Natural killer cell treated with Interleukin-12 subunit alpha and Interleukin-12 subunit beta and Interleukin-15 and Interleukin-18, amount 100 ng/mL, for 72 hours (primary cell): ENCODE measurements around the gene PRXL2A. TPM values are rescaled to one million over a fixed set of nuclear protein-coding genes. Genes with fewer than 3 reads are reported as not detected.

ENCODE experiments used
- ATAC-seq, 2 donors: fragments of 150-1000 bp; cut with Tn5 transposase in 1 of 2; sonication (Bioruptor Pico), chemical (Tn5 transposase) in 1 of 2; 2 replicates each; pipeline ENCODE4 v1.10.0; 2021
- DNase-seq: peaks from one replicate; pipeline ENCODE4 v3.0.0; 2022; ENCODE audit warnings: low spot score
- H3K27ac Mint-ChIP-seq, 2 donors: 1 replicate in 1 of 2; 2 replicates in 1 of 2; pipeline ENCODE4 v1.8.0; 2022; ENCODE audit warnings: mixed read lengths in 2 of 2, mild to moderate bottlenecking in 1 of 2, moderate library complexity in 1 of 2
- H3K27me3 Mint-ChIP-seq, 2 donors: 1 replicate in 1 of 2; 2 replicates in 1 of 2; pipeline ENCODE4 v1.8.0; 2022; ENCODE audit warnings: mixed read lengths in 2 of 2
- H3K36me3 Mint-ChIP-seq: one replicate; pipeline ENCODE4 v1.8.0; 2022; ENCODE audit warnings: mixed read lengths
- H3K4me1 Mint-ChIP-seq, 2 donors: 1 replicate in 1 of 2; 2 replicates in 1 of 2; pipeline ENCODE4 v1.8.0; 2022; ENCODE audit warnings: low read depth in 2 of 2, mixed read lengths in 2 of 2, mild to moderate bottlenecking in 1 of 2
- H3K4me3 Mint-ChIP-seq: one replicate; pipeline ENCODE4 v1.8.0; 2022; ENCODE audit warnings: mixed read lengths
- H3K9me3 Mint-ChIP-seq: 2 replicates; pipeline ENCODE4 v1.8.0; 2022; ENCODE audit warnings: mixed read lengths
- total RNA-seq, 2 donors: library from RNA; stranded (reverse); gene quantifications; one replicate each; pipeline ENCODE4 v1.2.3, GENCODE V29; 2022

Gene PRXL2A
- total RNA-seq, 2 donors from 2014 or later = 6.4 to 9.7 TPM

- peak overlapping the region; percentile 95 to 98 for H3K27ac Mint-ChIP-seq
- peaks cover 4% of the 10 kb centered on the region for H3K36me3 Mint-ChIP-seq
- no peak for ATAC-seq
- H3K9me3 Mint-ChIP-seq = no peaks in the 10 kb centered on the region
- no peak for DNase-seq
- no peaks in the 10 kb centered on the region for H3K27me3 Mint-ChIP-seq
- H3K4me3 Mint-ChIP-seq = peak overlapping the region; percentile 70
- H3K4me1 Mint-ChIP-seq = peaks cover 94 to 96% of the 10 kb centered on the region in 2 donors
These were observed 55.5 kb downstream of the PRXL2A start for GRCh38 chr10:80463868-80464267.

GRCh38 chr10:80464557-80465450 lies 56.5 kb downstream of the PRXL2A start:
- H3K4me1 Mint-ChIP-seq = peaks cover 93 to 96% of the 10 kb centered on the region in 2 donors
- peak overlapping the region; percentile 95 to 98 for H3K27ac Mint-ChIP-seq
- no peaks in the 10 kb centered on the region for H3K27me3 Mint-ChIP-seq
- ATAC-seq (no peak), DNase-seq (no peak)
- peaks cover 4% of the 10 kb centered on the region for H3K36me3 Mint-ChIP-seq
- peak overlapping the region; percentile 70 for H3K4me3 Mint-ChIP-seq
- no peaks in the 10 kb centered on the region for H3K9me3 Mint-ChIP-seq

- peak overlapping the region; percentile 75 to 95 for H3K27ac Mint-ChIP-seq
- peaks cover 90% of the 10 kb centered on the region in 2 donors for H3K4me1 Mint-ChIP-seq
- H3K9me3 Mint-ChIP-seq = no peaks in the 10 kb centered on the region
- ATAC-seq (no peak), DNase-seq (no peak)
- H3K4me3 Mint-ChIP-seq = peak overlapping the region; percentile 70
- peaks cover 4% of the 10 kb centered on the region for H3K36me3 Mint-ChIP-seq
- no peaks in the 10 kb centered on the region for H3K27me3 Mint-ChIP-seq
These were observed 57.1 kb downstream of the PRXL2A start for GRCh38 chr10:80465451-80465835.

- H3K27ac Mint-ChIP-seq = peak overlapping the region; percentile 75 to 95
- H3K4me3 Mint-ChIP-seq = peak overlapping the region; percentile 70
- no peak for ATAC-seq
- peaks cover 89 to 90% of the 10 kb centered on the region in 2 donors for H3K4me1 Mint-ChIP-seq
- DNase-seq = no peak
- H3K27me3 Mint-ChIP-seq = no peaks in the 10 kb centered on the region
- H3K9me3 Mint-ChIP-seq = no peaks in the 10 kb centered on the region
- peaks cover 4% of the 10 kb centered on the region for H3K36me3 Mint-ChIP-seq
These were observed 57.7 kb downstream of the PRXL2A start for GRCh38 chr10:80465839-80466590.

- Mint-ChIP-seq H3K4me3 (peak overlapping the region; percentile 70), H3K4me1 (peaks cover 88 to 90% of the 10 kb centered on the region in 2 donors), H3K36me3 (peaks cover 4% of the 10 kb centered on the region), H3K27me3 (no peaks in the 10 kb centered on the region), H3K9me3 (no peaks in the 10 kb centered on the region), H3K27ac (peak overlapping the region; percentile 75 to 95)
- ATAC-seq = no peak
- DNase-seq = no peak
These were observed 58.5 kb downstream of the PRXL2A start for GRCh38 chr10:80466724-80467326.

- H3K27ac Mint-ChIP-seq = peak overlapping the region; percentile 75 to 95
- peak overlapping the region; percentile 70 for H3K4me3 Mint-ChIP-seq
- ATAC-seq (peak; percentile 64 to 66), DNase-seq (no peak)
- peaks cover 4% of the 10 kb centered on the region for H3K36me3 Mint-ChIP-seq
- peaks cover 87 to 90% of the 10 kb centered on the region in 2 donors for H3K4me1 Mint-ChIP-seq
- no peaks in the 10 kb centered on the region for H3K9me3 Mint-ChIP-seq
- no peaks in the 10 kb centered on the region for H3K27me3 Mint-ChIP-seq
These were observed 59.7 kb downstream of the PRXL2A start for GRCh38 chr10:80468002-80468401.

- no peaks in the 10 kb centered on the region for H3K9me3 Mint-ChIP-seq
- no peak for ATAC-seq
These were observed 60.6 kb downstream of the PRXL2A start for GRCh38 chr10:80468806-80469421.

GRCh38 chr10:80470266-80470665 lies 61.9 kb downstream of the PRXL2A start:
- Mint-ChIP-seq H3K4me1 (peaks cover 80 to 85% of the 10 kb centered on the region in 2 donors), H3K4me3 (no peak overlapping the region), H3K27me3 (no peaks in the 10 kb centered on the region), H3K27ac (peak overlapping the region; percentile 75 to 95), H3K9me3 (no peaks in the 10 kb centered on the region), H3K36me3 (no peaks in the 10 kb centered on the region)
- no peak for ATAC-seq
- DNase-seq = no peak

More at GRCh38 chr10:80468806-80469421, 60.6 kb downstream of the PRXL2A start:
- Mint-ChIP-seq H3K4me3 (peak overlapping the region; percentile 70), H3K27me3 (no peaks in the 10 kb centered on the region), H3K36me3 (no peaks in the 10 kb centered on the region), H3K4me1 (peaks cover 82 to 84% of the 10 kb centered on the region in 2 donors), H3K27ac (peak overlapping the region; percentile 75 to 95)
- no peak for DNase-seq

GRCh38 chr10:80471001-80471400 lies 62.6 kb downstream of the PRXL2A start:
- H3K4me3 Mint-ChIP-seq = peak overlapping the region; percentile 59
- DNase-seq (no peak), ATAC-seq (peak; percentile 34 to 67)
- no peaks in the 10 kb centered on the region for H3K9me3 Mint-ChIP-seq
- no peaks in the 10 kb centered on the region for H3K36me3 Mint-ChIP-seq
- H3K27ac Mint-ChIP-seq = peak overlapping the region; percentile 75 to 95
- H3K27me3 Mint-ChIP-seq = no peaks in the 10 kb centered on the region
- peaks cover 74 to 78% of the 10 kb centered on the region in 2 donors for H3K4me1 Mint-ChIP-seq

- DNase-seq (no peak), ATAC-seq (peak; percentile 1 to 29)
- Mint-ChIP-seq H3K9me3 (no peaks in the 10 kb centered on the region), H3K36me3 (no peaks in the 10 kb centered on the region), H3K27ac (peak overlapping the region; percentile 75 to 95), H3K4me3 (peak overlapping the region; percentile 59), H3K27me3 (no peaks in the 10 kb centered on the region), H3K4me1 (peaks cover 67 to 70% of the 10 kb centered on the region in 2 donors)
These were observed 63.4 kb downstream of the PRXL2A start for GRCh38 chr10:80471715-80472233.

- peaks cover 68% of the 10 kb centered on the region in 2 donors for H3K4me1 Mint-ChIP-seq
- peak; percentile 65 for DNase-seq
- H3K27ac Mint-ChIP-seq = peak overlapping the region; percentile 75 to 95
These were observed 64.1 kb downstream of the PRXL2A start for GRCh38 chr10:80472234-80473095.

GRCh38 chr10:80473096-80473657 lies 64.8 kb downstream of the PRXL2A start:
- Mint-ChIP-seq H3K9me3 (no peaks in the 10 kb centered on the region), H3K27ac (peak overlapping the region; percentile 75 to 95)

More at GRCh38 chr10:80472234-80473095, 64.1 kb downstream of the PRXL2A start:
- Mint-ChIP-seq H3K36me3 (no peaks in the 10 kb centered on the region), H3K9me3 (no peaks in the 10 kb centered on the region), H3K4me3 (peak overlapping the region; percentile 59), H3K27me3 (no peaks in the 10 kb centered on the region)
- ATAC-seq = peak; percentile 89 to 92

More at GRCh38 chr10:80473096-80473657, 64.8 kb downstream of the PRXL2A start:
- Mint-ChIP-seq H3K36me3 (peaks cover 6% of the 10 kb centered on the region), H3K4me1 (peaks cover 68% of the 10 kb centered on the region in 2 donors), H3K4me3 (peak overlapping the region; percentile 59), H3K27me3 (no peaks in the 10 kb centered on the region)
- ATAC-seq (no peak), DNase-seq (no peak)
